ENCODE data around the gene DACH1.

The DACH1 gene

DNA sequence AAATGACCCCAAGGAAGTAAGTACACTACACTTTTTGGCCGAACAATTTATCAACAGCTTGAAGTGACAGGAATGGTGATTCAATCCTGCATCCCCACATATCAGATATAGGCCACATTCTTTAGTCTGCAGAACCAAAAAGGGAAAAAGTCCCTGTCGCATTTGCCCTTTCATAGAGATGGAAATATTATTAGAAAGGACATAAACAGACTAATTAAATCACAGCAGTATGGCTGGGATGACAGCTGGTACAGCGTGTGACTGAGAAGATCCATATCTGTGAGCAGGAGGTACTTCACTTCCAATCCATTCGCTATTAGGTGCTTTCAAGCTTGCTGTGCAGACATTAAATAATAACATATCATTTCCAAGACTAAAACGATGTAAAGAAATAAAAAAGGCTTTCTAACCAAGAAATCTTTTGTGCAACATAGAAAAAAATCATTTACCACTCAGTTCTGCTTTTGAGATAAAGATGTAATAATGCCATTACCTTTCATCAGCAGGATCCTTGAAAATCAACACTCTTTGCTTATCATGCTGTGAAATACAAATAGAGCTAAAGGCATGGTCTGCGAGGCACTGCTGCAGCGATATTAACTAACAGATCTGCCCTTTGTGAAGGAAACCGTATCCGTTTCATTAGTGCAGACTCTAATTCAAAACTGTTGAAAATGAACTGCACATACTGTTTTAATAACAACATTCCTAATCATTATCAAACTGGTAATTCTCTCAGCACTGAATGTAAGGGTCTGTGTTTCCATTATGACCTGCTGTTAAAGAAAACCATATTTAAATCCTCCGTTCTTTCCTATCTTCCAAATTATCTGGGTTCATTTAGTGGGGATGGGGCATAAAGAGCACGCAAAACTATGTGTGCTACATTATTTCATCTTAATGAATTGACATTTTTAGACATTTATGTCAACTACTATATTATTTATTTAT, 245.6 kb downstream of the DACH1 start:
- DNase-seq (ENCODE audit: low read depth in 1 of 2, low spot score in 1 of 2) = no peak
- no peak overlapping the region for H3K4me3 ChIP-seq (replicated peaks; ENCODE audit: insufficient read depth, low read length)
- no peaks in the 10 kb centered on the region for H3K27me3 ChIP-seq (ENCODE audit: insufficient read depth, poor library complexity, severe bottlenecking)
- TF ChIP-seq SPI1 (IDR thresholded peaks at IDR 0.05; ENCODE audit: borderline replicate concordance, low read depth) (0 out of 2 replicates have a peak, but pooled peaks have one; percentile 7), GABPA (IDR thresholded peaks at IDR 0.05; ENCODE audit: low read depth) (no peak)
- H3K27ac ChIP-seq (replicated peaks) = no peak overlapping the region

DNA sequence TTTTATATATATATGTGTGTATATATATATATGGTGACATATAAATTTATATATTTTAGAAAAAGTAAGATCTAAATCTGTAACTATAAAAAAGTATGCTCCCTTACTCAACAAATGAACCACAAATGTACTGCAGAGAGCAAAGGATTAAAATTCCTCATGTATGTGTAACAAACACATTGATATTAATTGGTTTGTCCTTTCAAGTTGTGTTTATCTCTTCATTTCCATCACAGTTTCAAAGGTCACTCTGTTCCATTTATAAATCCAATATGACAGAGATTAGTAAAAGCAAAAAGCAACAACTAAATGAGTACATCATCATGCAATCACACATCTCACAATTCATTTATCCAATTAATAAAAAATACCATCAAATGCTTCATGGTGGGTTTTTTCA, 247.9 kb downstream of the DACH1 start:
- H3K27me3 ChIP-seq (ENCODE audit: insufficient read depth, poor library complexity, severe bottlenecking) = no peaks in the 10 kb centered on the region

GRCh38 chr13:71618159-71618558, 248.8 kb downstream of the DACH1 start:
- TF ChIP-seq POLR2AphosphoS5 (IDR thresholded peaks at IDR 0.05; ENCODE audit: low read depth) = no peak
- TF ChIP-seq, protein P1, sequence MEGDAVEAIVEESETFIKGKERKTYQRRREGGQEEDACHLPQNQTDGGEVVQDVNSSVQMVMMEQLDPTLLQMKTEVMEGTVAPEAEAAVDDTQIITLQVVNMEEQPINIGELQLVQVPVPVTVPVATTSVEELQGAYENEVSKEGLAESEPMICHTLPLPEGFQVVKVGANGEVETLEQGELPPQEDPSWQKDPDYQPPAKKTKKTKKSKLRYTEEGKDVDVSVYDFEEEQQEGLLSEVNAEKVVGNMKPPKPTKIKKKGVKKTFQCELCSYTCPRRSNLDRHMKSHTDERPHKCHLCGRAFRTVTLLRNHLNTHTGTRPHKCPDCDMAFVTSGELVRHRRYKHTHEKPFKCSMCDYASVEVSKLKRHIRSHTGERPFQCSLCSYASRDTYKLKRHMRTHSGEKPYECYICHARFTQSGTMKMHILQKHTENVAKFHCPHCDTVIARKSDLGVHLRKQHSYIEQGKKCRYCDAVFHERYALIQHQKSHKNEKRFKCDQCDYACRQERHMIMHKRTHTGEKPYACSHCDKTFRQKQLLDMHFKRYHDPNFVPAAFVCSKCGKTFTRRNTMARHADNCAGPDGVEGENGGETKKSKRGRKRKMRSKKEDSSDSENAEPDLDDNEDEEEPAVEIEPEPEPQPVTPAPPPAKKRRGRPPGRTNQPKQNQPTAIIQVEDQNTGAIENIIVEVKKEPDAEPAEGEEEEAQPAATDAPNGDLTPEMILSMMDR (IDR thresholded peaks at IDR 0.05; ENCODE audit: insufficient read depth, low read length) = no peak
- no peak for TF ChIP-seq SPI1 (IDR thresholded peaks at IDR 0.05; ENCODE audit: borderline replicate concordance, low read depth)
- TF ChIP-seq, protein P2, sequence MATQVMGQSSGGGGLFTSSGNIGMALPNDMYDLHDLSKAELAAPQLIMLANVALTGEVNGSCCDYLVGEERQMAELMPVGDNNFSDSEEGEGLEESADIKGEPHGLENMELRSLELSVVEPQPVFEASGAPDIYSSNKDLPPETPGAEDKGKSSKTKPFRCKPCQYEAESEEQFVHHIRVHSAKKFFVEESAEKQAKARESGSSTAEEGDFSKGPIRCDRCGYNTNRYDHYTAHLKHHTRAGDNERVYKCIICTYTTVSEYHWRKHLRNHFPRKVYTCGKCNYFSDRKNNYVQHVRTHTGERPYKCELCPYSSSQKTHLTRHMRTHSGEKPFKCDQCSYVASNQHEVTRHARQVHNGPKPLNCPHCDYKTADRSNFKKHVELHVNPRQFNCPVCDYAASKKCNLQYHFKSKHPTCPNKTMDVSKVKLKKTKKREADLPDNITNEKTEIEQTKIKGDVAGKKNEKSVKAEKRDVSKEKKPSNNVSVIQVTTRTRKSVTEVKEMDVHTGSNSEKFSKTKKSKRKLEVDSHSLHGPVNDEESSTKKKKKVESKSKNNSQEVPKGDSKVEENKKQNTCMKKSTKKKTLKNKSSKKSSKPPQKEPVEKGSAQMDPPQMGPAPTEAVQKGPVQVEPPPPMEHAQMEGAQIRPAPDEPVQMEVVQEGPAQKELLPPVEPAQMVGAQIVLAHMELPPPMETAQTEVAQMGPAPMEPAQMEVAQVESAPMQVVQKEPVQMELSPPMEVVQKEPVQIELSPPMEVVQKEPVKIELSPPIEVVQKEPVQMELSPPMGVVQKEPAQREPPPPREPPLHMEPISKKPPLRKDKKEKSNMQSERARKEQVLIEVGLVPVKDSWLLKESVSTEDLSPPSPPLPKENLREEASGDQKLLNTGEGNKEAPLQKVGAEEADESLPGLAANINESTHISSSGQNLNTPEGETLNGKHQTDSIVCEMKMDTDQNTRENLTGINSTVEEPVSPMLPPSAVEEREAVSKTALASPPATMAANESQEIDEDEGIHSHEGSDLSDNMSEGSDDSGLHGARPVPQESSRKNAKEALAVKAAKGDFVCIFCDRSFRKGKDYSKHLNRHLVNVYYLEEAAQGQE (IDR thresholded peaks at IDR 0.05; ENCODE audit: insufficient replicate concordance, low read depth) = no peak
- no peak for TF ChIP-seq GABPA (IDR thresholded peaks at IDR 0.05; ENCODE audit: low read depth)
- Histone ChIP-seq H3K27ac (replicated peaks) (no peak overlapping the region), H3K4me3 (replicated peaks; ENCODE audit: insufficient read depth, low read length) (no peak overlapping the region), H3K27me3 (ENCODE audit: insufficient read depth, poor library complexity, severe bottlenecking) (no peaks in the 10 kb centered on the region)
- DNase-seq (ENCODE audit: low read depth in 1 of 2, low spot score in 1 of 2) = no peak

More for the DNA sequence above, 247.9 kb downstream of the DACH1 start:
- DNase-seq (ENCODE audit: low read depth in 1 of 2, low spot score in 1 of 2) = no peak
- H3K27ac ChIP-seq (replicated peaks) = no peak overlapping the region
- no peak overlapping the region for H3K4me3 ChIP-seq (replicated peaks; ENCODE audit: insufficient read depth, low read length)
- TF ChIP-seq GABPA (IDR thresholded peaks at IDR 0.05; ENCODE audit: low read depth) (no peak), POLR2AphosphoS5 (IDR thresholded peaks at IDR 0.05; ENCODE audit: low read depth) (no peak), SPI1 (IDR thresholded peaks at IDR 0.05; ENCODE audit: borderline replicate concordance, low read depth) (no peak)
- TF ChIP-seq, protein P1 (IDR thresholded peaks at IDR 0.05; ENCODE audit: insufficient read depth, low read length) = no peak
- TF ChIP-seq, protein P2 (IDR thresholded peaks at IDR 0.05; ENCODE audit: insufficient replicate concordance, low read depth) = no peak

DNA sequence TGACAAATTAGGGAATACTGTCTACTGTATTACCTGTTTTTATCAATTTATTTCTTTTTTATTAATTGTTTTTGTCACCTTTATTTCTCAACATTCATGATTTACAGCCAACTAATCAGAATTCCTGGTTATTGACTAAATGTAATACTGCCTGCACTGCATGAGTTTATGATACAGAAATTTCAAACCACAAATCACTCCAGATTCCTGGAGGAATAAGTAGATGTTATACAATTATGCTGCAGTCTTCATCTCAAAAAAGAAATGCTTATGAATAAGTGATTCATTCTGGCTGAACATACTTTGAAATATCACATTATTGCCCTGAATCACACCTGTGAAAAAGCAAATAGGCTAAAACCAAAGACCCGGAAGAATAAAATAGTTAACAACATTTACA, 249.7 kb downstream of the DACH1 start:
- DNase-seq (ENCODE audit: low read depth in 1 of 2, low spot score in 1 of 2) = no peak
- H3K27me3 ChIP-seq (ENCODE audit: insufficient read depth, poor library complexity, severe bottlenecking) = no peaks in the 10 kb centered on the region
- no peak overlapping the region for H3K27ac ChIP-seq (replicated peaks)
- TF ChIP-seq SPI1 (IDR thresholded peaks at IDR 0.05; ENCODE audit: borderline replicate concordance, low read depth) (no peak), POLR2AphosphoS5 (IDR thresholded peaks at IDR 0.05; ENCODE audit: low read depth) (no peak), GABPA (IDR thresholded peaks at IDR 0.05; ENCODE audit: low read depth) (no peak)
- TF ChIP-seq, protein P1 (IDR thresholded peaks at IDR 0.05; ENCODE audit: insufficient read depth, low read length) = no peak
- TF ChIP-seq, protein P2 (IDR thresholded peaks at IDR 0.05; ENCODE audit: insufficient replicate concordance, low read depth) = no peak
- H3K4me3 ChIP-seq (replicated peaks; ENCODE audit: insufficient read depth, low read length) = no peak overlapping the region
